HFF-Myc (cell line): ENCODE data around the gene C5orf15.

Experiments used
- DNase-seq: peaks from one replicate; pipeline ENCODE4 v3.0.0-alpha.2; 2011; ENCODE audit warnings: low read depth; ENCODE audit errors: extremely low read depth
- H3K4me3 ChIP-seq: replicated peaks from 2 replicates; pipeline ENCODE4 v1.5.1; 2011; ENCODE audit warnings: low read depth, mild to moderate bottlenecking, control low read depth, low read length
- CTCF ChIP-seq: IDR thresholded peaks from 2 replicates; pipeline ENCODE4 v1.5.1; 2012; ENCODE audit warnings: mild to moderate bottlenecking, low read depth, low read length, control low read depth; ENCODE audit errors: missing control alignments

C5orf15 gene

DNA sequence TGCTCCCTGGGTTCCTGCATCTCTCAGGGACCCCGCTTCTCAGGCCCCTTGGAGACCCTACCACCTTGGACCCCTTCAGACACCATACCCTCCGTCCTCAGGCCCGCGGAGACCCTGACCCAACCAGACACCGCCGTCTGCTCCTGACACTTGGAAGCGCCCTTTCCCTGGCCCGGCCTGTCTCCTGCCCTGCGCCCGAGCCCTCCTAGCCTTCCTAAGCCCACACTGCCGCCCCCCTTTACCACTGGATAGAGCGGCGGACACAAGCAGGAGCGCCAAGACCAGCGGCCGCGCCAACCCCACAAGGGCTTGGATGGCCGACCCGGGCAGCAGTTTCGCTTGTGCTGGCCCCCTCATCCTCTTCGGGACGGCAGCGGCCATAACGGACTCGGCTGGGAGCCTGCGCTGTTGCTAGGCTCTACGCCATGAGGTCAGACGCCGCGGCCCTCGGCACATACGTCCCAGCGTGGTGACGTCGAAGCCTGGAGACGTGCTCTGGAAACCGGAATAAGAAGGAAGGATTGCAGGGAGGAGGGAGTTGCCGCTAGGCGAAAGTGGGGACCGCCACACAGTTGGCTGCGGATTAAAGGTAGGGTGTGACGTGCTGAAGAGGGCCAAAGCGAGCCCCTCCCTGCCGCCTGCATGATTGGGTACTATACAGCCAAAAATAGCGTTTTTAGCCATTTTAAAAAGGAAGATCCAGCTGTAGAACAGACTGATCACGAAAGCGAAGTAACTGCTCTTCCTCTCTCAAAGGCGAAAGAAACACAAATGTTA lies at the start of gene C5orf15:
Gene C5orf15 (minus strand): TSS at position 422 of the 777 bp plus-strand sequence. CDS start 41 bp downstream, at position 381.
- peak within 1 kb of the TSS; percentile 92 for H3K4me3 ChIP-seq
- DNase-seq = peak; percentile 92
- no peak for TF ChIP-seq CTCF

- H3K4me3 ChIP-seq = no peak overlapping the region
- TF ChIP-seq CTCF = no peak
- no peak for DNase-seq
These were observed 39.9 kb upstream of the C5orf15 start for GRCh38 chr5:134008266-134008749.

DNA sequence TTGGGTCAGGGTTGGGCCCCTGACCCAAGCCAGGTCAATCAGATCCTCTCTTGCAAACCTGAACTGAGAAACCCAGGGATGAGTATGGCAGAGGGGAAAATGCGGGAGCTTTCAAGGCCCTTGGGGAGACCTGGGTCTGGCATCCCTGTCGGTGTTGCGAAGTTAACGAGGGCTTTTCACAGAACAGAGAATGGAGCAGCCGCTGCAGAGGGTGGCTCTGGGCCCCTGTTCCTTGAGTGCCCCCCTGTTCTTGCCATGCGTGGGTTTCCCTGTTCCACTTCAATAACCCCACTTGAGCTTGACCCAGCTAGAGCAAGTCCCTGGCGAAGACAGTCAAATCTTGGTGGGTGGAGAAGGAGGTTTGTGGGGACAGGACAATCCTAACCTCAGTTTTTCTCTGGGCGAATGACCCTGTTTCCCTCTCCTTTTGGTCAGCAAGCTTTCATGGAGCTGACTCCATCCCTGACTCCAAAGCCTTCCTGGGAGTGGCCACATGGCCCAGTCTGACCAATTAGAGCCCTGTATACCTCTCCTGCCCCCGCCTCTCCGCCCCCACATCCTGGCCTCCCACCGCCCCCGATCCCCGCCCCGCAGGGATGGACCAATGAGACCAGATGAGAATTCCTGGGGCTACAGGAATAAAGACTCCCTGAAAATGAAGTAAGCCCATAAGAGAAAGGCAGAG lies 39.3 kb upstream of the C5orf15 start:
- no peak for TF ChIP-seq CTCF
- no peak for DNase-seq
- H3K4me3 ChIP-seq = no peak overlapping the region

- TF ChIP-seq CTCF = no peak
- H3K4me3 ChIP-seq = peak overlapping the region; percentile 56
- no peak for DNase-seq
These were observed 37.7 kb upstream of the C5orf15 start for GRCh38 chr5:134006115-134006514.

- peak overlapping the region; percentile 56 for H3K4me3 ChIP-seq
- DNase-seq = no peak
- no peak for TF ChIP-seq CTCF
These were observed 37.1 kb upstream of the C5orf15 start for GRCh38 chr5:134005417-134006061.

- TF ChIP-seq CTCF = no peak
These were observed 36.4 kb upstream of the C5orf15 start, which contains the start of gene VDAC1 for GRCh38 chr5:134004626-134005416. Gene VDAC1, minus strand, starts transcription at chr5:134004975. Its CDS starts 11,963 bp downstream, at chr5:133993012.

More at GRCh38 chr5:134004626-134005416, 36.4 kb upstream of the C5orf15 start, which contains the start of gene VDAC1:
- H3K4me3 ChIP-seq = peak within 1 kb of the TSS; percentile 56
- DNase-seq = no peak
